IPS DF 4.7 (cell line): ENCODE data around the gene ADAT1.
"Not testable (repeated sequence)": the region's sequence is repeated elsewhere in the genome, so short reads cannot be mapped to it uniquely, and the experiment has no call there.

Experiments
- DNase-seq: peaks from one replicate; pipeline ENCODE4 v3.0.0-alpha.2; 2013; ENCODE audit warnings: low spot score; ENCODE audit errors: extremely low read depth

The ADAT1 gene

GRCh38 chr16:75620326-75621169 is 2.5 kb downstream of the ADAT1 start:
- DNase-seq = no peak

GRCh38 chr16:75618780-75619179 is 4.3 kb downstream of the ADAT1 start:
- no peak for DNase-seq

- no peak for DNase-seq
Measured at GRCh38 chr16:75617121-75617520, 6.0 kb downstream of the ADAT1 start.

- DNase-seq = no peak
Measured at GRCh38 chr16:75616521-75617010, 6.5 kb downstream of the ADAT1 start.

- DNase-seq = no peak
Measured at GRCh38 chr16:75615619-75616018, 7.5 kb downstream of the ADAT1 start.

- no peak for DNase-seq
Measured at GRCh38 chr16:75614066-75614897, 8.8 kb downstream of the ADAT1 start.

- DNase-seq = no peak
Measured at GRCh38 chr16:75606507-75606906, 16.6 kb downstream of the ADAT1 start.

GRCh38 chr16:75603241-75603640 is 19.8 kb downstream of the ADAT1 start:
- DNase-seq = no peak

GRCh38 chr16:75599452-75600277 is 23.4 kb downstream of the ADAT1 start:
- DNase-seq = no peak

GRCh38 chr16:75593825-75594820 is 29.0 kb downstream of the ADAT1 start:
- peak; percentile 76 for DNase-seq

GRCh38 chr16:75593308-75593707 is 29.8 kb downstream of the ADAT1 start:
- no peak for DNase-seq

- DNase-seq = not testable (repeated sequence)
Measured at GRCh38 chr16:75591927-75592326, 31.2 kb downstream of the ADAT1 start.

- DNase-seq = no peak
Measured at GRCh38 chr16:75590920-75591843, 31.9 kb downstream of the ADAT1 start.

GRCh38 chr16:75589306-75589705 is 33.8 kb downstream of the ADAT1 start:
- DNase-seq = no peak

GRCh38 chr16:75588716-75589115 is 34.4 kb downstream of the ADAT1 start:
- no peak for DNase-seq

- no peak for DNase-seq
Measured at GRCh38 chr16:75584108-75584507, 39.0 kb downstream of the ADAT1 start.

- DNase-seq = no peak
Measured at GRCh38 chr16:75579281-75579834, 43.7 kb downstream of the ADAT1 start.

- DNase-seq = no peak
Measured at GRCh38 chr16:75578725-75579124, 44.4 kb downstream of the ADAT1 start.

- DNase-seq = no peak
Measured at GRCh38 chr16:75578212-75578611, 44.9 kb downstream of the ADAT1 start.
